Activated CD4-positive, alpha-beta T cell treated with anti-CD3 and anti-CD28 coated beads, Interleukin-2, amount 10 ng/mL, durations not matched to agents 7 days and 5 days (primary cell): ENCODE data around the gene FAM163A. TPM values are rescaled to one million over a fixed set of nuclear protein-coding genes. Genes with fewer than 3 reads are reported as not detected.

Experiments used
- CTCF ChIA-PET: fragments of 350-600 bp; sonication (Branson Sonifier 250); formaldehyde crosslinking; loops from one replicate; lab custom pipeline; 2021; ENCODE audit warnings: antibody characterized with exemption; lab: Charles Lee
- POLR2A ChIA-PET: fragments of 350-600 bp; sonication (Branson Sonifier 250); formaldehyde crosslinking; loops from one replicate; lab custom pipeline; 2021; ENCODE audit warnings: antibody characterized with exemption; lab: Charles Lee
- DNase-seq: peaks from one replicate; pipeline ENCODE4 v3.0.0-alpha.2; 2020
- H3K27ac Mint-ChIP-seq: one replicate; pipeline ENCODE4 v1.8.0; 2021; ENCODE audit warnings: mild to moderate bottlenecking, moderate library complexity, mixed read lengths
- H3K27me3 Mint-ChIP-seq: one replicate; pipeline ENCODE4 v1.8.0; 2021; ENCODE audit warnings: mixed read lengths
- H3K36me3 Mint-ChIP-seq: one replicate; pipeline ENCODE4 v1.8.0; 2021; ENCODE audit warnings: low read depth, mixed read lengths
- H3K4me1 Mint-ChIP-seq: one replicate; pipeline ENCODE4 v1.8.0; 2021; ENCODE audit warnings: mixed read lengths
- H3K4me3 Mint-ChIP-seq: one replicate; pipeline ENCODE4 v1.8.0; 2021; ENCODE audit warnings: mild to moderate bottlenecking, moderate library complexity, mixed read lengths
- H3K9me3 Mint-ChIP-seq: one replicate; pipeline ENCODE4 v1.8.0; 2021; ENCODE audit warnings: mixed read lengths
- total RNA-seq, 2 experiments: library from RNA; stranded (reverse); gene quantifications; one replicate each; pipeline ENCODE4 v1.2.3, GENCODE V29; 2021

Gene FAM163A
- total RNA-seq, 2 experiments from 2014 or later: not detected

DNA sequence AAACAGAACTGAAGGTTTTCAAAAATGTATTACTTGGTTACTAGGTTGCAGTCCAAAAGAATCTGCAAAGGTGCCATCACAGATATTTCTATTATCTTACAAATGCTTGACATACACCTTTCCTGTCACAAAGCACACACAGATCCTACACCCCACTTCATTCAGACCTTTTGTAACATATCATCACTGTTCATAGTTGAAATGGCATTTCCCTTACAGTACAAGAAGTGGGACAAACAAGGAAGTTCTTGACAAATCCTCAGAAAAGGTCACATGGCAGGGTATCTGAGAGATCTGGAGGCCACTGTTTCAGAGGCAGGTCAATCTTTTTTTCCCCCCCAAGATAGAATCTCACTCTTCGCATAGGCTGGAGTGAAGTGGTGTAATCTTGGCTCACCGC is 113.2 kb downstream of the FAM163A start:
- Mint-ChIP-seq H3K4me3 (no peak overlapping the region), H3K4me1 (peaks cover 6% of the 10 kb centered on the region), H3K27me3 (no peaks in the 10 kb centered on the region), H3K27ac (no peak overlapping the region), H3K9me3 (no peaks in the 10 kb centered on the region), H3K36me3 (peaks cover 39% of the 10 kb centered on the region)
- POLR2A ChIA-PET: no interaction called here
- CTCF ChIA-PET: interaction anchor here (0.6 kb wide), 1 partner anchor 157 kb away, joined by 3 read pairs; no protein-coding TSS in a partner anchor
- no peak for DNase-seq

DNA sequence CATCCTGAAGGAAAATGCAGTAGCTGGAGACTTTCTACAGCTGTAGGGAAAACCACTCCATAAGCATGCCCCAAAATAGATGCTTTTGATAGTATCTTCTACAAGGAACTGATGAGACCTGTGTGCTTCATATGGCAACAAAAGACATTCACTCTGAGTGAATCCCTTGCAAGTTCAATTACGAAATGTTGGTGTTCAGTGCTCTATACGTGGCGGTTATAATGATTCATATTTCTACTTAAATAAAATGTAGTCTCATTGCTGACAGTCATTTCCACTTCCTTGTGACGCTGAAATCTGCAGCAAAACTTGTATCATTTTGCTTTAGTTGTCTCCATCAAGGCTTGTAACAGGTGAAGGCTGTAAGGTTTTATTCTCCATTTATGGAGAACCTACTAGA is 113.9 kb downstream of the FAM163A start:
- Mint-ChIP-seq H3K9me3 (no peaks in the 10 kb centered on the region), H3K27me3 (no peaks in the 10 kb centered on the region), H3K4me1 (peaks cover 6% of the 10 kb centered on the region), H3K36me3 (peaks cover 33% of the 10 kb centered on the region), H3K27ac (no peak overlapping the region), H3K4me3 (no peak overlapping the region)
- CTCF ChIA-PET: no interaction called here
- DNase-seq: no peak
- POLR2A ChIA-PET: no interaction called here

DNA sequence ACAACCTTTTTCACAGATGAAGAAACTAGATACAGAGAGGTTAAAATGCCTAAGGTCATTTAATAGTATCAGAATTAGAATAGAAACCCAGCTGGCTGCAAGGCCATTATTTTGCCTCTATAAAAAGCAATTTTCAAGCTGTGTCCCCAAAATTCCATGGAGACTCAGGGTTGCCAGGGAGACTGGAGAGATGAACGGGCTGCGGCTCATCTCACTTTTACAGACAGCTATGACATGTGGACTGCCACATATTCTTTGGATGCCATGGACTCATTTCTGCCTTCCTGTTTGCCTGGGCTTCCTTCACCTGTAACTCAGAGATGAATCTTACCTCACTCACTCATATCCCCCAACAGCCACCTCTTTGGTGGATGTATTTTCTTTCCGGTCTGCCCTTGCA is 117.6 kb downstream of the FAM163A start:
- ChIA-PET POLR2A (no interaction called here), CTCF (interaction anchor here (2.1 kb wide), 1 partner anchor 9 kb away, joined by 6 read pairs; no protein-coding TSS in a partner anchor)
- no peak for DNase-seq
- Mint-ChIP-seq H3K27ac (no peak overlapping the region), H3K27me3 (no peaks in the 10 kb centered on the region), H3K9me3 (no peaks in the 10 kb centered on the region), H3K4me1 (peaks cover 2% of the 10 kb centered on the region), H3K4me3 (no peak overlapping the region), H3K36me3 (peaks cover 39% of the 10 kb centered on the region)

DNA sequence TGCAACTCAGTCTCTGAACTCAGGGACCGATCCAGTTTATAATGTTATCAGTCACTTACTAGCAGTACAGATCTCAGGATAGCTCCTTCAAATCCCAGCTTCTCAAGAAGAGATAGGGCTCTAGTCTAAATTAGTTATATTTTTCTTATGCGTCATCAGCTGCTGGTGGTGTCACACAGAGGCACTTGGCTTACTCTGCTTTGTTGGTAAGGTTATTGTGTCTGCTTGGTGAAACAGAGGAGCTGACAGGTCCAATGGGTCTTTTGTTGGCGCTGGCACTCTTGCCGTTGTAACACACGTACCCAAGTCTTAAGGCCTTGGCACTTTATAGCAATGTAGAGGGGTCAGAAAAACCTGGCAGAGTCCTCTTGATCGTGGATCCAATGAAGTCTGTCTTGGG is 122.3 kb downstream of the FAM163A start:
- Mint-ChIP-seq H3K9me3 (no peaks in the 10 kb centered on the region), H3K4me1 (peaks cover 6% of the 10 kb centered on the region), H3K36me3 (peaks cover 31% of the 10 kb centered on the region), H3K27me3 (no peaks in the 10 kb centered on the region), H3K4me3 (no peak overlapping the region), H3K27ac (no peak overlapping the region)
- ChIA-PET CTCF (interaction anchor here (0.6 to 1.1 kb wide), 2 partner anchors 17 to 46 kb away, joined by 4 read pairs; partner anchors contain the start of gene TOR1AIP1), POLR2A (no interaction called here)
- no peak for DNase-seq

Other genes with a start within 250 kb of the FAM163A start
- not detected for gene NPHS2, start 167.3 kb upstream of the FAM163A start, total RNA-seq
- not detected for gene TDRD5, start 151.5 kb upstream of the FAM163A start, total RNA-seq
- gene TOR1AIP2, start 134.5 kb downstream of the FAM163A start, total RNA-seq: 10 to 100 TPM; 49.2 to 49.3 TPM
- 10 to 100 TPM; 70.2 to 91.1 TPM for gene TOR1AIP1, start 139.0 kb downstream of the FAM163A start, total RNA-seq
- 10 to 100 TPM; 65.7 to 70.1 TPM for gene CEP350, start 211.5 kb downstream of the FAM163A start, total RNA-seq